ENCODE results near the gene ZBTB7A.
A peak's percentile ranks its signal among the peaks of the same experiment; 100 is the strongest.

The ZBTB7A gene

GRCh38 chr19:4066682-4067395, at the start of gene ZBTB7A:
Gene ZBTB7A (minus strand): TSS chr19:4066899. CDS start chr19:4055232, 11,667 bp downstream.
- peak; percentile 83 for DNase-seq

- no peak for DNase-seq
Measured at GRCh38 chr19:4115818-4116385, 49.2 kb upstream of the ZBTB7A start.

- DNase-seq = peak; percentile 73
Measured at GRCh38 chr19:4115050-4115817, 48.5 kb upstream of the ZBTB7A start.

- DNase-seq = no peak
Measured at GRCh38 chr19:4114181-4114580, 47.5 kb upstream of the ZBTB7A start.

- DNase-seq = no peak
Measured at GRCh38 chr19:4113398-4114088, 46.8 kb upstream of the ZBTB7A start.

- DNase-seq = no peak
Measured at GRCh38 chr19:4112367-4112766, 45.7 kb upstream of the ZBTB7A start.

- DNase-seq = no peak
Measured at GRCh38 chr19:4109626-4109945, 42.9 kb upstream of the ZBTB7A start.

- peak; percentile 82 for DNase-seq
Measured at GRCh38 chr19:4108767-4109625, 42.3 kb upstream of the ZBTB7A start.

- no peak for DNase-seq
Measured at GRCh38 chr19:4103080-4103433, 36.4 kb upstream of the ZBTB7A start.

- DNase-seq = no peak
Measured at GRCh38 chr19:4102339-4103079, 35.8 kb upstream of the ZBTB7A start.

GRCh38 chr19:4101496-4101770, 34.7 kb upstream of the ZBTB7A start:
- DNase-seq = no peak

GRCh38 chr19:4100647-4101495, 34.2 kb upstream of the ZBTB7A start:
- no peak for DNase-seq

GRCh38 chr19:4099041-4099764, 32.5 kb upstream of the ZBTB7A start:
- no peak for DNase-seq

GRCh38 chr19:4098493-4098892, 31.8 kb upstream of the ZBTB7A start:
- DNase-seq = no peak

GRCh38 chr19:4097501-4097900, 30.8 kb upstream of the ZBTB7A start:
- DNase-seq = no peak

GRCh38 chr19:4096049-4096892, 29.6 kb upstream of the ZBTB7A start:
- no peak for DNase-seq

- DNase-seq = no peak
Measured at GRCh38 chr19:4095488-4095844, 28.8 kb upstream of the ZBTB7A start.

- DNase-seq = no peak
Measured at GRCh38 chr19:4094761-4095487, 28.2 kb upstream of the ZBTB7A start.

- no peak for DNase-seq
Measured at GRCh38 chr19:4094291-4094690, 27.6 kb upstream of the ZBTB7A start.

All from CD4-positive, alpha-beta T cell treated with Interferon gamma for 1 hour (primary cell).